Anterior cingulate cortex (tissue), 58 donors: ENCODE measurements around the gene FBL.
"Not testable (repeated sequence)": the region's sequence is repeated elsewhere in the genome, so short reads cannot be mapped to it uniquely, and the experiment has no call there.

Source experiments
- DNase-seq, 58 donors: peaks; one replicate each; lab custom pipeline; 2025; lab: John Stamatoyannopoulos, UW

The FBL gene

DNA sequence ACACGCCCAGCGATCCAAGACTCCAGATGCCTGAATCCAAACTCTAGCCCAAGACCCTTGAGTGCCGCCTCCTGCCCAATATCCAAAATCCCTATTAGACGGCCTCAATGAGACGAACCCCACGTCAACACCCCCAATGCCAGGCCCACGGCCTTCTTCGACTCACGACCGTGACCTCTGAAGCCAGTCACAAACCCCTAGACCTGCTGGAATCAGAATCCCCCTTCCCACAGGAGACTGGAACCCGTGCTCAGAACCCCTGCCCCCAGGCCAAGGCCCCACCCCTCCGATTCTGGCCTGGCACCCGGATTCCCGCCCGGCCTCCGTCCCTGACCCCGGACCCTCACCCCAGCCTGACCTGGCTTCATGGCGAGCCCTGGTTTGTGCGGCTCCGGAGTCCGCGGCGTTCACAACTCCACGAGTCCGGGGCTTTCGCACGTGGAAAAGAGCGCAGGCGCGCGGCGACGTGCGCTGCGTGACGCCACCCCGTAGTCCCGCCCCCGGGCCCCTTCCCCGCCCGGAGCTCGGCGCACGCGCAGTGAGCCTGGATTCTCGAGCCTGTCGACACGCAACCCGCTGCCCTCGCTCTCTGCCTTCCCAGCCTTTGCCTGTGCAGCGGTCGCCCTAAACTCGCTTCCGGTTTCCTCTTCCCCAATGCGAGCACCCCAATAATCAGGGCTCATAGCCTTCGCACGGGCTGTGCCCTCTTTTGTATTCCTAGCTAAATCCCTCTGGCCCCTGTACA is at the start of gene FBL:
FBL (minus strand) TSS at position 447 of the 745 bp plus-strand sequence; CDS start at position 368, 79 bp downstream.
- DNase-seq: peak; percentile 39 to 96 (median 90)

- DNase-seq: not testable (repeated sequence)
Observed at GRCh38 chr19:39895096-39895495, 48.9 kb upstream of the FBL start.

DNA sequence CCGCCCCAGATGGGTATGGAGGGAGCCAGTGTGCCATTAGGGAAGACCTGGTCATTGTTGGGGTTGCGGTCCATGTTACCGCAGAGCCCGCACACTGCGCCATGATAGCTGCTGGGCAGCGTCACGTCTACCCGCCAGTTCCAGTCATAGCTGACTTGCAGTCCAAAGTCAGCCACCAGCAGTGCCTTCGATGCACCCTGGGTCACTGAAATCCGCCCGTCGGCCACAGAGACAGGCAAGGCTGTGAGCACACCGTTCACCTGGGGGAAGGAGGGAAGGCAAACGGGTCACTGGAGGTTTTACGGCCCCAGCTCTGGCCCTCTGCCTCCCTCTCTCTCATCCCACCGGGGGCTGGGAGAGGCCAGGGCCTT is 48.0 kb upstream of the FBL start:
- DNase-seq: not testable (repeated sequence)

GRCh38 chr19:39893366-39894235 is 47.4 kb upstream of the FBL start:
- DNase-seq: not testable (repeated sequence)

- not testable (repeated sequence) for DNase-seq
Observed at GRCh38 chr19:39892506-39892902, 46.3 kb upstream of the FBL start.

GRCh38 chr19:39891660-39892505 is 45.7 kb upstream of the FBL start:
- DNase-seq: not testable (repeated sequence)

DNA sequence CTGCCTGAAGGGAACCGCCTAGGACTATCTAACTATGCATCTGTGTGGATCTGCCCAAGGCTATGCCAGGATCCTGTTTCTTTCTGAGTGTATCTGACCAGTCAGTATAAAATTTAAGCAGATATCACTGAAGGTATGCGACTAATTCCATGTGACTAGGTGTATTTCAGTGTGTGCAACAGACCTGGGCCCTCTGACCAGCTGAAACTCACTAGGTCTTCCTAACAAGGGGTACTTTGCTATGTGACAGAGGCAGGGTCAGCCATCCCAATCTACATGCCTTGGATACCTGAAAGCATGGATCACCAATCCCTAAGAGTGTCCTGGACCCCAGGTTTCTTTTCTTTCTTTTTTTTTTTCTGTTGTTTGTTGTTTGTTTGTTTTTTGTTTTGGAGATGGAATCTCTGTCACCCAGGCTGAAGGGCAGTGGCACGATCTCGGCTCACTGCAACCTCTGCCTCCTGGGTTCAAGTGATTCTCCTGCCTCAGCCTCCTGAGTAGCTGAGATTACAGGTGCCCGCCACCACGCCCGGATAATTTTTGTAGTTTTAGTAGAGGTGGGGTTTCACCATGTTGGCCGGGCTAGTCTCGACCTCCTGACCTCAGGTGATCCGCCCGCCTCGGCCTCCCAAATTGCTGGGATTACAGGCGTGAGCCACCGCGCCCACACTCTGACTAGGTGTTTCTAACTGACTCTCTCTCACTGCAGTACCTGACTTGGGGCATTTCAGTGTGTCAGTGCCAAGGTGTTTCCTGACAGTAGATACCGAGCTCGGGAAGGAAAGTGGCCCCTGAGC is 44.8 kb upstream of the FBL start:
- DNase-seq: no peak

- not testable (repeated sequence) for DNase-seq
Observed at GRCh38 chr19:39889872-39890754, 43.9 kb upstream of the FBL start.

DNA sequence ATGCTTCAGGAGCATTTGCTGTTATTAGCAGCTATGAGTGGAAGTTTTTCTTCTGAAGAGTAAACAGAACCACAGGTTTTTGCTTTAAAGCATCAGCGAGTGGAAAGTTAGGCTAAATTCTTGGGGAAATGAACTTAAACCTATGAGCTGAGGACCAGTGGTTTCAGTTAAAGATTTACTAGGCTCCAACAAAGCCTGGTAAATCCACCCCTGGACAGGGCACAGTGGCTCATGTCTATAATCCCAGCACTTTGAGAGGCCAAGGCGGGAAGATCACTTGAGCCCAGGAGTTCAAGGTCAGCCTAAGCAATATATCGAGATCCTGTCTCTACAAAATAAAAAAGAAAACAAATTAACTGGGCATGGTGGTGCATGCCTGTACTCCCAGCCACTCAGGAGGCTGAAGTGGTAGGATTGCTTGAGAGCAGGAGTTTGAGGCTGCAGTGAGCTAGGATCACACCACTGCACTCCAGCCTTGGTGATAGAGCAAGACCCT is 41.3 kb upstream of the FBL start:
- not testable (repeated sequence) for DNase-seq

DNA sequence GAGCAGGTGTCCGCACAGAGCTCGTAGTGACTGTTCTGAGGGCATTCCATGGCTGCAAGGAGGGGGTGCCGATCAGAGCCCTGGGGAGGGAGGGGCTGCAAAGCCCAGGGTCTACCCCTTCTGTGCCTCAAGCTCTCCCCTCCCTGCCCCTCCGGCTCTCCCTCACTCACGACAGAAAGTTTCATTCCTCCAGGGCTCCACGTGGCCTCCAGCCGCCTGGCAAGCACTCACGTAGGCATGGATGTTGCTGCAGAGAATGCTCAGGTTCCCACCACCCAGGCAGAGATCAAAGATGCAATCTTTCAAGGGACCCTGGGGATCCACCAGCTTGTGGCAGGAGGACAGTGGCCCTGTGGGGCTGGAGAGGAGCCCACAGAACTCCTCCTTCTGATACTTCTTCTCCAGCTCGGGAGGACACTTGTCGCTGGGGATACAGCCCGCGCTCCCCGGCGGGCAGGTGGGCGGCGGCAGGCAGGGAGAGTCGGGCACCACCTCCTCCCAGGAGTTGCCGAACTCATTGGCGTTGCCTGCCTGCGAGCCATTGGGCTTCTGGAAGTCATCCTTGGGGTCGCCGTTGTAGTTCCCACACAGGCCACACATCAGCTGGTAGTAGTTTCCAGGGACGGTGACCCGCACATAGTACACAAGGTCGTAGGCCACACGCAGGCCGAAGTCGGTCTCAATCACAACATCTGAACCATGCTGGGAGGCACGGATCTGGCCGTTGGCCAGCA is 39.8 kb upstream of the FBL start:
- not testable (repeated sequence) for DNase-seq

DNA sequence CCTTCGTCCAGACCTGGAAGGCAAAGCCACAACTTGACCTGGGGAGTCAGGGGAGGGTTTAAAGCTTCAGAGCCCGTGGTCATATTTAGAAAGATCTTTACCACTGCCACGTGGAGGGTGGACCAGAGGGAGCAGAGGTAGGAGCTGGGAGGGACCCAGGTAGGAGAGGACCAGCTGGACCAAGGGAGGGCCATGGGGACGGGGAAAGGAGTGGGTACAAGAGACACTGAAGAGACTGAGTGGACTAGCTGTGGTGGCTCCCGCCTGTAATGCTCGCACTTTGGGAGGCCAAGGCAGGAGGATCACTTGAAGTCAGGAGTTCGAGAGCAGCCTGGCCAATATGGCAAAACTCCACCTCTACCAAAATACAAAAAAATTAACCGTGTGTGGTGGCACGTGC is 38.5 kb upstream of the FBL start:
- DNase-seq: not testable (repeated sequence)

- not testable (repeated sequence) for DNase-seq
Observed at GRCh38 chr19:39882645-39883044, 36.5 kb upstream of the FBL start.

GRCh38 chr19:39881495-39882110 is 35.4 kb upstream of the FBL start:
- DNase-seq: peak in 1 of 58 donors; percentile 9

- DNase-seq: not testable (repeated sequence)
Observed at GRCh38 chr19:39880241-39880640, 34.1 kb upstream of the FBL start.

GRCh38 chr19:39879796-39880195 is 33.6 kb upstream of the FBL start:
- not testable (repeated sequence) for DNase-seq

GRCh38 chr19:39878866-39879265 is 32.7 kb upstream of the FBL start:
- not testable (repeated sequence) for DNase-seq

DNA sequence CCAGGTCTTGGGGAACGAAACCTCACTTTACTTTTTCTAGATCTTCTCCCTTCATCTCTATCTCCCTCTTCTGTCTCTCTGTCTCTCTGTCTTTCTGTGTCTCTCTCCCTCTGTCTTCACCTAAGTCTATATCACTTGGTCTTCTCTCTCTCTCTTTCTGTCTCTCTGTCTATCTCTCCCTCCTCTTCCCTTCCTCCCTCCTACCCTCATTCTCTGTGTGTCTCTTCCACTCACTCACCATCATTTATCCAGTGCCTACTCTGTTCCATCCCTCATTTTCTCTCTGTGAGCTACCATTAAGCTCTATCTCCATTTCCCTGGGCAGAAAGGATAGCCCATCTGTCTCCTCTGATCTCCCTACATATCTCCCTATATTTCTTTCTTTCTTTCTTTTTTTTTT is 32.2 kb upstream of the FBL start:
- DNase-seq: no peak
